Spinal cord (tissue), 10 donors: ENCODE measurements around the gene DNMT3L. TPM values are rescaled to one million over a fixed set of nuclear protein-coding genes. Genes with fewer than 3 reads are reported as not detected.
"Not testable (repeated sequence)": the region's sequence is repeated elsewhere in the genome, so short reads cannot be mapped to it uniquely, and the experiment has no call there.

Experiments
- DNase-seq, 6 donors: peaks; one replicate each; pipeline versions ENCODE4 v3.0.0 to v3.0.0-alpha.2; 2013 to 2015; ENCODE audit warnings: low spot score in 6 of 6, low read depth in 4 of 6
- H3K27ac ChIP-seq: one replicate; pipeline ENCODE4 v1.5.1; 2013; ENCODE audit warnings: low read depth, low read length, control low read depth
- H3K27me3 ChIP-seq: one replicate; pipeline ENCODE4 v1.6.1; 2013; ENCODE audit warnings: low read length; ENCODE audit not compliant: control insufficient read depth, insufficient read depth
- H3K36me3 ChIP-seq: one replicate; pipeline ENCODE4 v1.6.1; 2013; ENCODE audit warnings: low read length; ENCODE audit not compliant: control insufficient read depth, insufficient read depth
- H3K4me1 ChIP-seq: one replicate; pipeline ENCODE4 v1.6.1; 2013; ENCODE audit warnings: low read length; ENCODE audit not compliant: control insufficient read depth, insufficient read depth
- H3K4me3 ChIP-seq: one replicate; pipeline ENCODE4 v1.5.1; 2013; ENCODE audit warnings: low read depth, low read length, control low read depth
- H3K9me3 ChIP-seq: one replicate; pipeline ENCODE4 v1.6.1; 2013; ENCODE audit warnings: low read length; ENCODE audit not compliant: control insufficient read depth, insufficient read depth
- WGBS: methylation state at CpG from one replicate; pipeline ENCODE4 v1.1.5; 2013; ENCODE audit warnings: missing lambda C conversion rate; ENCODE audit not compliant: insufficient coverage; 5-methylcytosine and 5-hydroxymethylcytosine counted together
- polyA plus RNA-seq, 2 donors: library from polyadenylated mRNA; unstranded; fragments of 120-200 nt; gene quantifications; one replicate each; pipeline ENCODE4 v1.2.1, GENCODE V29; 2013; ENCODE audit not compliant: insufficient read length in 2 of 2
- total RNA-seq, 2 donors: library from RNA; depleted of rRNA in 1 of 2; stranded (reverse); fragments of 120-200 nt in 1 of 2; fragments of >200 nt in 1 of 2; gene quantifications; one replicate each; pipeline versions ENCODE4 v1.2.3 to v1.2.4, GENCODE V29; 2013 to 2014
- donor health status: healthy.

DNMT3L gene
- total and polyA plus RNA-seq, 4 donors, result not detected

DNA sequence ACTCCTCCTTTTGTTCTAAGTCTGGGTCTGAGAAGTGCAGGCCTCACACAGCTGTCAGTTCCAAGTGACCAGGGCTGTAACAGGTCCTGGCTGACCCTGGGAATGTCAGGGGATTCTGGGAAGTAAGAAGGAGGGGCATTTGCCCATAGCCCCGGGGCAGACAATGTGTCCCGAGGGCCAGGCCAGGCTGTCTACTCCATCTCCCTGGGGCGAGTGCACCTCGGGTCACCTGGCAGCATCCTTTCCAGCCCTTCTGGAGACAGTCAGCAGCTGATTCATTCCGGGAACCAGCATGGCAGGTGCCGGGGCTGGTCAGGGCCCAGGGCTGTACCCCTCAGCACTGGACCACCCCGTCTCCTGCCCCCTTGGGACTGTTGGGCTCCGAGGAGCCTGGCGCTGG is 34.1 kb downstream of the DNMT3L start:
- not testable (repeated sequence) for H3K27me3 ChIP-seq, H3K27ac ChIP-seq, H3K4me1 ChIP-seq, H3K36me3 ChIP-seq, DNase-seq, H3K9me3 ChIP-seq, H3K4me3 ChIP-seq
- WGBS, result no CpG with 5 or more reads among the region's 9 CpGs

DNA sequence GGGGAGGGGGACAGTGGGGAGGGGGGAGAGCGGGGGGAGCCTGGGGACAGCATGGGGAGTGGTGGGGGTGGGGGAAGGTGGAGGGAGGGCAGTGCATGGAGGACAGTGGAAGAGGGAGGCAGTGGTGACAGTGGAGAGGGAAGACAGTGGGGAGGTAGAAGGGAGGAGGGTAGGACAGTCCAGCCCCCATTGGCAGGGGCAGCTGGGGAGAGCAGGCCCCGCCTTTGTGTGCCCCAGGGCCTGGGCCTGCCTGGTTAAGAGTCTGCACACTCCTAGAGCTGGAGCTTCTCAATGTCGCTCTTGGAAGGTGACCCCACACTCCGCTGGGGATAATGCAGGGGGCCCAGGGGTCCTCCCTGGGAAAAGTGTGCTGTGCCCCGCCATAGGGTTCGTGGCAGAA is 36.1 kb downstream of the DNMT3L start:
- not testable (repeated sequence) for H3K27me3 ChIP-seq, H3K4me3 ChIP-seq, H3K9me3 ChIP-seq, DNase-seq, H3K4me1 ChIP-seq, H3K27ac ChIP-seq, H3K36me3 ChIP-seq
- no CpG with 5 or more reads among the region's 6 CpGs for WGBS

- H3K27ac ChIP-seq, DNase-seq: not testable (repeated sequence)
- no CpG with 5 or more reads among the region's 5 CpGs for WGBS
These were observed 38.4 kb downstream of the DNMT3L start for GRCh38 chr21:44223334-44223733.

DNA sequence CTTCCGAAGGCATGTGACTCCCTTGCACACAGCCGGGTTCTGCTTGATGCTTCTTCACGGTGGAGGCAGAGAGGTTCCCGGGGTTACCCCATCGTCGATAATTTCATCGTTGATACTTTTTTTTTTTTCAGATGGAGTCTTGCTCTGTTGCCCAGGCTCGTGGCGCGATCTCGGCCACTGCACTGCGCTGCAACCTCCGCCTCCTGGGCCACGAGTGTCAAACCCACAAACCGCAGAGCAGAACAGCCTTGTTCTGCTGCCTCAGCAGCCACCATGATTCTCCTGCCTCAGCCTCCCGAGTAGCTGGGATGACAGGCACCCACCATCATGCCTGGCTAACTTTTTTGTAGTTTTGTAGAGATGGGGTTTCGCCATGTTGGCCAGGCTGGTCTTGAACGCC is 41.0 kb downstream of the DNMT3L start:
- H3K4me3 ChIP-seq, H3K4me1 ChIP-seq, DNase-seq, H3K36me3 ChIP-seq, H3K27me3 ChIP-seq, H3K27ac ChIP-seq, H3K9me3 ChIP-seq: not testable (repeated sequence)
- WGBS, result no CpG with 5 or more reads among the region's 18 CpGs

More at GRCh38 chr21:44223334-44223733, 38.4 kb downstream of the DNMT3L start:
- H3K36me3 ChIP-seq, H3K9me3 ChIP-seq, H3K4me1 ChIP-seq, H3K4me3 ChIP-seq, H3K27me3 ChIP-seq: not testable (repeated sequence)

DNA sequence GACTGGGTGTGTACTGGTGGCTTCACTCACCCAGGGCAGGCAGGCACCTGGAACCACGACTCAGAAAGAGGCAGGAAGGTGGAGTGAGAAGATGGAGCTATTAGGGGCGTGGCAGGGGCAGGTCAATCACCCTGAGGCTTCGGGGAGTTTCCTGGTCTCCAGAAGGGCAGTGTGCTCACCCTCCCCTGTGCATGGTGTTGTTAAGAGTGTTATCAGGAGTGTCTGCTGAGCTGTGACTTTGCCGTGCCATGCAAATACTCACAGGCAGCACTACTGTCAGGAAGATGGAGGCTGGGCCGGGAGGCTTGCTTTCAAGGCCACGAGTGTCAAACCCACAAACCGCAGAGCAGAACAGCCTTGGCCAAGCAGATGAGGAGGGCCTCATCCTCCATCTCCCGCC is 43.2 kb downstream of the DNMT3L start:
- not testable (repeated sequence) for H3K27ac ChIP-seq, H3K4me1 ChIP-seq
- WGBS, result no CpG with 5 or more reads among the region's 8 CpGs

GRCh38 chr21:44211978-44212377 is 49.7 kb downstream of the DNMT3L start:
- H3K27me3 ChIP-seq, H3K4me1 ChIP-seq, H3K27ac ChIP-seq, H3K9me3 ChIP-seq, H3K36me3 ChIP-seq, H3K4me3 ChIP-seq, DNase-seq: not testable (repeated sequence)
- WGBS, result no CpG with 5 or more reads among the region's 2 CpGs

More for the DNA sequence above, 43.2 kb downstream of the DNMT3L start:
- DNase-seq, H3K36me3 ChIP-seq, H3K9me3 ChIP-seq, H3K27me3 ChIP-seq, H3K4me3 ChIP-seq: not testable (repeated sequence)

- H3K4me1 ChIP-seq, H3K4me3 ChIP-seq, H3K36me3 ChIP-seq, DNase-seq, H3K27me3 ChIP-seq, H3K27ac ChIP-seq, H3K9me3 ChIP-seq: not testable (repeated sequence)
- no CpG with 5 or more reads among the region's 3 CpGs for WGBS
These were observed 50.1 kb downstream of the DNMT3L start for GRCh38 chr21:44211574-44211973.

GRCh38 chr21:44207860-44208646 is 53.6 kb downstream of the DNMT3L start:
- not testable (repeated sequence) for H3K36me3 ChIP-seq, H3K4me3 ChIP-seq, H3K9me3 ChIP-seq, DNase-seq, H3K4me1 ChIP-seq, H3K27me3 ChIP-seq, H3K27ac ChIP-seq
- whole genome bisulfite sequencing, result no CpG with 5 or more reads among the region's 15 CpGs

DNA sequence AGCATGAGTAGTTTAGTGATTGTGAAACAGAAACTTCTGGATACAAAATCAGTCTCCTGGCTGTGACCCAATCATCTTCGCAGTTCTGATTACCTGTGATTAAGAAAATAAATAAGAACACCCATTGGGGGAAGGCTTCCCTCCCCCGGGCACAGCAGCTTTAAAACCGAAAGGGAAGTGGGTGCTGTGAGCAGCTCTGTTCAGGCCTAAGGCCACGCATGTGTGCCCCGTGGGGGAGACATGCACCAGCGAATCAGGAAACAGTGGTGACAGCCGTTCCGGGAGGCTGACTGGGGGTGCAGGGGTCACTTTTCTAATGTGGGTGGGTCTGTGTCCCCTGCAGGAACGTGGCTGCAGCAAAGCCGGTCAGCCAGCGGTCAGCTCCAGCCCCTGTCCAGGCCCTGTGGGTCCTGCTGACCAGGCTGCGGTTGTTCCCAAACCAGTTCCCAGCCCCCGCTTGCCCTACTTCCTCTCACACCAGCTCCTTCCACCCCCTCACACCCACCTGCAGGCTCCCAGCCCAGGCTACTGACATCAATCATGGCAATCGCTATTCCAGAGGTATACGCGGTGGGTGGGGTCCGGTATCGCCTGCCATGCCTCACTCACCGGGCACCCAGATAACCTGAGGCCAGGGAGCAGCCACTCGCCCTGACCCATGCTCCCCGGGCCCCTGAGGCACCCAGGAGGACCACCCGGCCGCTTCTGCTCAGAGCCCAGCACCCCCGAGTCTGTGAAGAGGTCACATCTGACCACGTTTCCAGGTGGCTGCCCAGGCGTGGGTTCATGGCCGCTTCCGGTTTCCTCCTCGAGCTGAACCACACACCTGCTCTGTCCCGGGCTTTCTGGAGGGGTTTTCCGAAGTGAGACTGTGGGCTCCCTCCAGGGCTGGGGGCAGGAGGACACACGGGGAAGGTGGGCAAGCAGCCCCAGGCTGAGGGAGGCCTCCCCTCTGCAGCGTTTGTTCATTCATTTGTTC is 54.7 kb downstream of the DNMT3L start:
- not testable (repeated sequence) for H3K27ac ChIP-seq, DNase-seq, H3K27me3 ChIP-seq, H3K9me3 ChIP-seq, H3K4me3 ChIP-seq, H3K4me1 ChIP-seq, H3K36me3 ChIP-seq
- no CpG with 5 or more reads among the region's 33 CpGs for WGBS
